Trophoblast cell (in vitro differentiated cells and primary cell): ENCODE data around the gene FAM163A.

Experiments used
- DNase-seq, 2 donors: peaks; one replicate each; pipeline ENCODE4 v3.0.0-alpha.2; 2016
- H2AFZ ChIP-seq: 2 replicates; pipeline ENCODE4 v1.6.1; 2013; ENCODE audit warnings: low read length, moderate library complexity, mild to moderate bottlenecking; ENCODE audit not compliant: insufficient read depth, poor library complexity
- H2AK5ac ChIP-seq: 2 replicates; pipeline ENCODE4 v1.6.1; 2013; ENCODE audit warnings: mild to moderate bottlenecking, low read length
- H2BK120ac ChIP-seq: 2 replicates; pipeline ENCODE4 v1.6.1; 2013; ENCODE audit warnings: low read length, mild to moderate bottlenecking, moderate library complexity; ENCODE audit not compliant: insufficient read depth, poor library complexity
- H2BK12ac ChIP-seq: 2 replicates; pipeline ENCODE4 v1.6.1; 2013; ENCODE audit warnings: mild to moderate bottlenecking, low read length, moderate library complexity
- H2BK5ac ChIP-seq: 2 replicates; pipeline ENCODE4 v1.6.1; 2013; ENCODE audit warnings: low read length, low read depth, moderate library complexity, mild to moderate bottlenecking; ENCODE audit not compliant: poor library complexity
- H3K14ac ChIP-seq: 2 replicates; pipeline ENCODE4 v1.6.1; 2013; ENCODE audit warnings: mild to moderate bottlenecking, low read length
- H3K18ac ChIP-seq: 2 replicates; pipeline ENCODE4 v1.6.1; 2013; ENCODE audit warnings: mild to moderate bottlenecking, low read length
- H3K23ac ChIP-seq: 2 replicates; pipeline ENCODE4 v1.6.1; 2013; ENCODE audit warnings: low read length
- H3K27ac ChIP-seq: 2 replicates; pipeline ENCODE4 v1.5.1; 2013; ENCODE audit warnings: low read depth, mild to moderate bottlenecking, inconsistent platforms, low read length, moderate library complexity
- H3K27me3 ChIP-seq: 2 replicates; pipeline ENCODE4 v1.6.1; 2013; ENCODE audit warnings: inconsistent platforms, mild to moderate bottlenecking, low read length, moderate library complexity; ENCODE audit not compliant: insufficient read depth
- H3K36me3 ChIP-seq, 2 experiments: 1 replicate in 1 of 2; 2 replicates in 1 of 2; pipeline ENCODE4 v1.6.1; 2013; ENCODE audit warnings: low read length in 2 of 2, mild to moderate bottlenecking in 2 of 2, moderate library complexity in 1 of 2; ENCODE audit not compliant: insufficient read depth in 2 of 2, control insufficient read depth in 1 of 2
- H3K4ac ChIP-seq: 2 replicates; pipeline ENCODE4 v1.6.1; 2013; ENCODE audit warnings: low read depth, mild to moderate bottlenecking, low read length, moderate library complexity
- H3K4me1 ChIP-seq, 2 experiments: 1 replicate in 1 of 2; 2 replicates in 1 of 2; pipeline ENCODE4 v1.6.1; 2013; ENCODE audit warnings: low read length in 2 of 2, mild to moderate bottlenecking in 2 of 2, moderate library complexity in 1 of 2; ENCODE audit not compliant: insufficient read depth in 2 of 2, control insufficient read depth in 1 of 2
- H3K4me2 ChIP-seq: 2 replicates; pipeline ENCODE4 v1.6.1; 2013; ENCODE audit warnings: inconsistent platforms, mild to moderate bottlenecking, low read length, moderate library complexity
- H3K4me3 ChIP-seq: 2 replicates; pipeline ENCODE4 v1.5.1; 2013; ENCODE audit warnings: mild to moderate bottlenecking, low read depth, low read length, inconsistent platforms
- H3K79me1 ChIP-seq: one replicate; pipeline ENCODE4 v1.6.1; 2013; ENCODE audit warnings: low read length
- H3K79me2 ChIP-seq: 2 replicates; pipeline ENCODE4 v1.6.1; 2013; ENCODE audit warnings: low read length, mild to moderate bottlenecking; ENCODE audit not compliant: control insufficient read depth, insufficient read depth, poor library complexity
- H3K9ac ChIP-seq: 2 replicates; pipeline ENCODE4 v1.6.1; 2013; ENCODE audit warnings: mild to moderate bottlenecking, low read length
- H3K9me3 ChIP-seq: 2 replicates; pipeline ENCODE4 v1.6.1; 2013; ENCODE audit warnings: low read depth, mild to moderate bottlenecking, control low read depth, inconsistent platforms, low read length; ENCODE audit not compliant: insufficient read depth
- H4K12ac ChIP-seq: 2 replicates; pipeline ENCODE4 v1.6.1; 2013; ENCODE audit warnings: low read depth, mild to moderate bottlenecking, low read length, moderate library complexity
- H4K8ac ChIP-seq: 2 replicates; pipeline ENCODE4 v1.6.1; 2013; ENCODE audit warnings: low read depth, mild to moderate bottlenecking, low read length, moderate library complexity
- H4K91ac ChIP-seq: one replicate; pipeline ENCODE4 v1.6.1; 2013; ENCODE audit warnings: low read depth, mild to moderate bottlenecking, low read length, moderate library complexity
- WGBS: extraction: QIAGEN DNeasy Blood & Tissue Kit; methylation state at CpG from one replicate; pipeline ENCODE4 v1.1.7; 2013; ENCODE audit warnings: missing lambda C conversion rate; ENCODE audit not compliant: insufficient read length, insufficient coverage; ENCODE audit errors: extremely low coverage; 5-methylcytosine and 5-hydroxymethylcytosine counted together

The FAM163A gene

DNA sequence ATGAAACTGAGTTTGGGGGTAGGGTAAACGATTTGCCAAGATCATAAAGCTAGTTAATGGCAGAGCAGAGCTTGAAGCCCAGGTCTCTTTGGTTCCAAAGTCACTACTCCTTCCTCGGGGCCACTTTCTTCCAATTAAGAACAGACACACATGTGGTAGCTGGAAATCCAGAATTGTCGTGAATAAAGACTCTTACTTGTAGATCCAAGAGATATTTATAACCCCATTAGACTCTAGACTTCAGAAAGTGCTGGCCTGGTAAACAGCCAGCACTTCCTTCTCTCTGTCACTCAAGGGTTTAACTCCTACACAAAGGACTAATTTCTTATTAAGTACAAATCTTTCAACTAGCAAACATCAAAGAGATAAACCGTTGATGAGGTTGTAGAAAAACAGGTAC lies 2.7 kb downstream of the FAM163A start:
- no peaks in the 10 kb centered on the region for H3K9me3 ChIP-seq
- no peak overlapping the region for H4K12ac ChIP-seq
- H3K79me2 ChIP-seq = no peaks in the 10 kb centered on the region
- H3K4me1 ChIP-seq = peaks cover 13 to 16% of the 10 kb centered on the region in 2 experiments
- H3K9ac ChIP-seq = no peak overlapping the region
- no peak overlapping the region for H3K4me3 ChIP-seq
- no peak overlapping the region for H3K27ac ChIP-seq
- WGBS = no CpG with 5 or more reads among the region's 4 CpGs
- H3K4ac ChIP-seq = no peak overlapping the region
- H2BK5ac ChIP-seq = no peak overlapping the region
- no peak overlapping the region for H2BK120ac ChIP-seq
- H3K27me3 ChIP-seq = peaks cover 41% of the 10 kb centered on the region
- H3K14ac ChIP-seq = no peak overlapping the region
- H2AK5ac ChIP-seq = no peak overlapping the region
- H3K18ac ChIP-seq = no peak overlapping the region
- H4K91ac ChIP-seq = no peak overlapping the region
- no peak overlapping the region for H3K4me2 ChIP-seq
- H3K79me1 ChIP-seq = no peaks in the 10 kb centered on the region
- H2BK12ac ChIP-seq = no peak overlapping the region
- DNase-seq = no peak
- no peak overlapping the region for H2AFZ ChIP-seq
- no peak overlapping the region for H4K8ac ChIP-seq
- no peaks in the 10 kb centered on the region for H3K36me3 ChIP-seq
- H3K23ac ChIP-seq = no peak overlapping the region

DNA sequence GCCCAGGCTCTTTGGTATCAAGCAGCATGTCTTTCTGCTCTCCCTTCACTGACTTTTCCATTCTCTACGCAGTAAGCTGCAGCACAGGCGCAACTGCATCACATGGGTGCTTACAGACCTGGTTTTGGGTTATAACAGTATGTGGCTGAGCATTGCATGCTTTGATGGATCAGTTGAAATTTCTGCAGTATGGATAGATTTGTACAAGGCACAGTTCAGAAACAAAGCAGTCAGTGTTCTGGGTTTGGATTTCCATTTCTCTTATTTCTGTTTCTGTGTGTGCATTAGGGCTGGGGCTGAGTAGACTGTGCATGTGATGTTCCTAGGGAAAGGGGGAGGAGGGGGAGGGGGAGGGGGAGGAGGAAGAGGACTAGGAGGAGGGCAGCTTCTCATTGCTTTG lies 4.5 kb downstream of the FAM163A start:
- H3K18ac ChIP-seq = no peak overlapping the region
- H2AK5ac ChIP-seq = no peak overlapping the region
- peaks cover 13 to 16% of the 10 kb centered on the region in 2 experiments for H3K4me1 ChIP-seq
- no peaks in the 10 kb centered on the region for H3K9me3 ChIP-seq
- H3K14ac ChIP-seq = no peak overlapping the region
- no peak overlapping the region for H2BK12ac ChIP-seq
- H2BK5ac ChIP-seq = no peak overlapping the region
- no peak overlapping the region for H2BK120ac ChIP-seq
- no peak overlapping the region for H3K9ac ChIP-seq
- no peak overlapping the region for H3K4me2 ChIP-seq
- H4K12ac ChIP-seq = no peak overlapping the region
- H3K27ac ChIP-seq = no peak overlapping the region
- WGBS = no CpG with 5 or more reads among the region's 2 CpGs
- H3K4me3 ChIP-seq = no peak overlapping the region
- no peaks in the 10 kb centered on the region for H3K36me3 ChIP-seq
- no peak overlapping the region for H4K8ac ChIP-seq
- H4K91ac ChIP-seq = no peak overlapping the region
- H3K79me1 ChIP-seq = no peaks in the 10 kb centered on the region
- H3K23ac ChIP-seq = no peak overlapping the region
- H3K27me3 ChIP-seq = peaks cover 32% of the 10 kb centered on the region
- H2AFZ ChIP-seq = no peak overlapping the region
- no peak for DNase-seq
- no peaks in the 10 kb centered on the region for H3K79me2 ChIP-seq
- H3K4ac ChIP-seq = no peak overlapping the region

DNA sequence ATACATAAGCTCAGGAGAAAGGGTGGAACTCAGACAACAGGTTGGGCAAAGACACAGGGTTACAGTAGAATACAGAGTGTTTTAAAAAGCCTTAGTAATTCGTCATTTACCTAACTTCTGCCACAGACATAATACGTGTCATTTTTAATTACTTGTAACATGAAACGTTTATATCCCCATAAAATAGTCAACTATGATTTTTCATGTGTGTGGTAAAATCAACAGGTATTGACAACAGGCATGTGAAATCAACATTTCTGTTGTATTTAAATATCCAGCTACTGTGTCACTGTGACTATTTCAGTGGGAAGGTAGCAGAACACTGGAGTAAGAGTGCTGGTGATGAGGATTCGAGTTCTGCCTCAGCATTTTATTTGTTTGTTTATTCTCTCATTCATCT lies 5.7 kb downstream of the FAM163A start:
- no CpG with 5 or more reads among the region's 4 CpGs for WGBS
- H3K4me1 ChIP-seq = peaks cover 5 to 7% of the 10 kb centered on the region in 2 experiments
- no peak overlapping the region for H3K23ac ChIP-seq
- H3K14ac ChIP-seq = no peak overlapping the region
- no peaks in the 10 kb centered on the region for H3K79me1 ChIP-seq
- no peaks in the 10 kb centered on the region for H3K36me3 ChIP-seq
- no peaks in the 10 kb centered on the region for H3K9me3 ChIP-seq
- H4K12ac ChIP-seq = no peak overlapping the region
- no peak overlapping the region for H2BK120ac ChIP-seq
- no peak overlapping the region for H3K4ac ChIP-seq
- H3K9ac ChIP-seq = no peak overlapping the region
- H3K4me2 ChIP-seq = no peak overlapping the region
- H3K18ac ChIP-seq = no peak overlapping the region
- H4K8ac ChIP-seq = no peak overlapping the region
- no peak overlapping the region for H2BK5ac ChIP-seq
- no peak overlapping the region for H2AFZ ChIP-seq
- no peak overlapping the region for H3K4me3 ChIP-seq
- H3K27ac ChIP-seq = no peak overlapping the region
- no peak overlapping the region for H2AK5ac ChIP-seq
- no peak overlapping the region for H2BK12ac ChIP-seq
- no peak overlapping the region for H4K91ac ChIP-seq
- no peaks in the 10 kb centered on the region for H3K79me2 ChIP-seq
- no peak for DNase-seq
- H3K27me3 ChIP-seq = peaks cover 20% of the 10 kb centered on the region

DNA sequence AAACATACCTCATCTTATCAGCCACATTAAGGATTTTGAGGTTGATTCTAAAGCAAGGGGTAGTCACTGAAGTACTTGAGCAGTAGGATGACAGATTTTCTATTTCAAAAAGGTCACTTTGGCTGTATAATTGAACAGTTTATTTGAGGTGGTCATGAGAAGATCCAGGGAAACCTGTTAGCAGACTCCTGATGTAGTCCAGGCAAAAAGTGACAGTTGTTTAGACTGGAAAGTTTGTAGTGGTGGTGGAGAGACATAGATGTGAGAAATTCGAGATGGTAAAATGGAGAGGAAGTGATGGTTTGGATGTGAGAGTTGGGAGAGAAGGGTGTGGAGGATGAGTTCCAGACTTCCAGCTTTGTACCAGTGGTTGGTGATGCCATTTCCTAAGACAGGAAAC lies 7.5 kb downstream of the FAM163A start:
- Histone ChIP-seq H3K18ac (no peak overlapping the region), H4K12ac (no peak overlapping the region), H3K27ac (no peak overlapping the region), H3K23ac (no peak overlapping the region), H3K4me3 (no peak overlapping the region), H3K9me3 (no peaks in the 10 kb centered on the region), H4K8ac (no peak overlapping the region), H3K14ac (no peak overlapping the region), H3K79me1 (no peaks in the 10 kb centered on the region), H3K9ac (no peak overlapping the region), H2BK12ac (no peak overlapping the region), H2AK5ac (no peak overlapping the region), H3K79me2 (no peaks in the 10 kb centered on the region), H3K27me3 (peaks cover 4% of the 10 kb centered on the region), H2BK120ac (no peak overlapping the region), H3K4ac (no peak overlapping the region), H2AFZ (no peak overlapping the region), H2BK5ac (no peak overlapping the region), H3K4me1 (no peaks in the 10 kb centered on the region), H3K36me3 (no peaks in the 10 kb centered on the region), H4K91ac (no peak overlapping the region), H3K4me2 (no peak overlapping the region)
- no peak for DNase-seq
- whole genome bisulfite sequencing = 100% methylated on average over 1 of the region's 1 CpG
